Stimulated activated naive B cell treated with anti-CD40 and anti-IgM and Interleukin-4, amounts not matched to agents 10 μg/mL and 1 μg/mL and 100 μg/mL, for 72 hours (primary cell): ENCODE measurements around the gene INTS14.
"Not testable (repeated sequence)": the region's sequence is repeated elsewhere in the genome, so short reads cannot be mapped to it uniquely, and the experiment has no call there.

Source experiments
- ATAC-seq, 2 donors: fragments of 150-1000 bp; cut with Tn5 transposase; replicated peaks; 2 replicates each; pipeline ENCODE4 v1.10.0; 2021; ENCODE audit warnings: moderate library complexity in 1 of 2
- DNase-seq: peaks from one replicate; pipeline ENCODE4 v3.0.0; 2021
- H3K27ac Mint-ChIP-seq: one replicate; pipeline ENCODE4 v1.8.0; 2022; ENCODE audit warnings: mild to moderate bottlenecking, mixed read lengths
- H3K27me3 Mint-ChIP-seq, 2 donors: one replicate each; pipeline ENCODE4 v1.8.0; 2022; ENCODE audit warnings: mixed read lengths in 2 of 2
- H3K36me3 Mint-ChIP-seq, 2 donors: one replicate each; pipeline ENCODE4 v1.8.0; 2022; ENCODE audit warnings: mixed read lengths in 2 of 2, mild to moderate bottlenecking in 1 of 2
- H3K4me1 Mint-ChIP-seq, 2 donors: one replicate each; pipeline ENCODE4 v1.8.0; 2022; ENCODE audit warnings: mixed read lengths in 2 of 2, mild to moderate bottlenecking in 1 of 2
- H3K4me3 Mint-ChIP-seq, 2 donors: one replicate each; pipeline ENCODE4 v1.8.0; 2022; ENCODE audit warnings: mild to moderate bottlenecking in 2 of 2, mixed read lengths in 2 of 2, moderate library complexity in 1 of 2
- H3K9me3 Mint-ChIP-seq, 2 donors: one replicate each; pipeline ENCODE4 v1.8.0; 2022; ENCODE audit warnings: mixed read lengths in 2 of 2, mild to moderate bottlenecking in 1 of 2

Gene INTS14

DNA sequence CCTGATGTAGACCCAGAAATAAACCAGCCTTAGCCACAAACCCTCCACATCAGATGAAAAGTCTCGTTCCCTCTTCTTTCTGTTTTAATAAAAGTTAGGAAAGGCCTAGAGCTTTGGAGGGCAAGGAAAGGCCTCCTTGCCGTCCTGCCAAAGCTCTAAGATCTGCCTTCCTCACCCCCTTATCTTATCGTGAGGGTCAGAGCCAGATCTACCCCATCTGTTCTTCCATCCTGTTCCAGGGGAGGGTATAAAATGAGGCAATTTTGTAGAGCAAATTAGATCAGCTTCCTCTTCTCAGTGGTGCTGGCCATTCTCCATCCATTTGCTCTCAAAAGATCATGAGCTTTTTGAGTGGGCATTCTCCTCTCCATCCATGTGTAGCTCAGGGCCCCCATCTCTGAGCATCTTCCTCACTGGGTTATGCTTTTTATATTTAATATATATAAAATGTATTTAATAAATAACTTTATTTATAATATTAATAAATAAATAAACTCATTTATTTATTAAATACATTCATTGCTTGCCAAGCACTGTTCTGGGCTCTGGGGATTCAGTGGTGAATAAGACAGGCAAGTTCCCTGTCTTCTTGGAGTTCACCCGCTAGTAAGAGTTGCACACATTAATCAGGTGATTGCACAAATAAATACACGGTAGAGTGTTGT, 8.8 kb upstream of the INTS14 start:
- ATAC-seq, result no peak
- Mint-ChIP-seq H3K4me1 (peaks cover 4 to 7% of the 10 kb centered on the region in 2 donors), H3K4me3 (no peak overlapping the region), H3K27me3 (no peaks in the 10 kb centered on the region), H3K27ac (no peak overlapping the region), H3K9me3 (no peaks in the 10 kb centered on the region), H3K36me3 (peaks cover 9 to 18% of the 10 kb centered on the region in 2 donors)
- DNase-seq, result no peak

GRCh38 chr15:65618560-65619109, 7.7 kb upstream of the INTS14 start:
- H3K4me3 Mint-ChIP-seq, result no peak overlapping the region
- H3K27me3 Mint-ChIP-seq, result no peaks in the 10 kb centered on the region
- DNase-seq (no peak), ATAC-seq (no peak)
- H3K4me1 Mint-ChIP-seq, result peaks cover 0 to 3% of the 10 kb centered on the region in 2 donors
- H3K9me3 Mint-ChIP-seq, result no peaks in the 10 kb centered on the region
- peaks cover 4 to 11% of the 10 kb centered on the region in 2 donors for H3K36me3 Mint-ChIP-seq
- no peak overlapping the region for H3K27ac Mint-ChIP-seq

DNA sequence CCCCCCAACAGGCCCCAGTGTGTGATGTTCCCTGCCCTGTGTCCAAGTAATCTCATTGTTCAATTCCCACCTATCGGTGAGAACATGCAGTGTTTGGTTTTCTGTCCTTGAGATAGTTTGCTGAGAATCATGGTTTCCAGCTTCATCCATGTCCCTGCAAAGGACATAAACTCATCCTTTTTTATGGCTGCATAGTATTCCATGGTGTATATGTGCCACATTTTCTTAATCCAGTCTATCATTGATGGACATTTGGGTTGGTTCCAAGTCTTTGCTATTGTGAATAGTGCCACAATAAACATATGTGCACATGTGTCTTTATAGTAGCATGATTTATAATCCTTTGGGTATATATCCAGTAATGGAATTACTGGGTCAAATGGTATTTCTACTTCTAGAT, 5.0 kb upstream of the INTS14 start:
- Mint-ChIP-seq H3K4me1 (peaks cover 15 to 16% of the 10 kb centered on the region in 2 donors), H3K36me3 (peaks cover 4 to 11% of the 10 kb centered on the region in 2 donors)
- not testable (repeated sequence) for H3K4me3 Mint-ChIP-seq, H3K27ac Mint-ChIP-seq, ATAC-seq, H3K9me3 Mint-ChIP-seq, DNase-seq, H3K27me3 Mint-ChIP-seq

DNA sequence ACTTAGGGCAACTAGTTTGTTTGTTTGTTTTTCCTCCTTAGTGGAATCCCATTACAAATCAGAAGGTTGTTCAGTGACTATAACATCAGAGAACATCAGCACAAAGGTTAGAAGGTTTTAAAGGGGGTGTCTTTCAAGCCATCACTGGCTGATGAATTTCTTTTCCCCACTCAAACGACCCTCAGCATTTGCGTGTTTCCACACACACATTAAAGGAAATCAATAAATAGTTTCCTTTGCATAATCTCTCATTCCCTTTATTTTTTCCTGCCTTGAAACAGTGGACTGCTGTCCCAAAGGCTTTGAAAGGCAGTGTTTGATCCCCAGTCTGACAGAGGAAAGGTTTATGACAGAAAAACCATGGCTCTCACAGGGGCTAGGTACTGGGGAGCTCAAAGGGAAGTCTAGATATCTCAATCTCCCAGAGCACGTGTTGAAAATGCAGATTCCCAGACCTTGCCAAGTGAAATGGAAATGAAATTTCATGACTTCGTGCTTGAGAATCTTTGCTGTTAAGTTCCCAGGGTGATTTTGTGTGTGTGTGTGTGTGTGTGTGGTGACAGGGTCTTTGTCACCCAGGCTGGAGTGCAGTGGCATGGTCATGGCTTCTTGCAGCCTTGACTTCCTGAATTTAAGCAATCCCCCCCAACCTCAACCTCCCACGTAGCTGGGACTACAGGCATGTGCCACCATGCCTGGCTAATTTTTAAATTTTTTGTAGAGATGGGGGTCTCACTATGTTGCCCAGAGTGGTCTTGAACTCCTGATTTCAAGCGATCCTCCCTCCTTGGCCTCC, 2.2 kb upstream of the INTS14 start:
- H3K36me3 Mint-ChIP-seq, result peaks cover 4 to 8% of the 10 kb centered on the region in 2 donors
- H3K27me3 Mint-ChIP-seq, result no peaks in the 10 kb centered on the region
- H3K4me3 Mint-ChIP-seq, result no peak overlapping the region
- ATAC-seq (no peak), DNase-seq (no peak)
- no peaks in the 10 kb centered on the region for H3K9me3 Mint-ChIP-seq
- H3K27ac Mint-ChIP-seq, result no peak overlapping the region
- peaks cover 19 to 30% of the 10 kb centered on the region in 2 donors for H3K4me1 Mint-ChIP-seq

GRCh38 chr15:65612616-65612946, 1.6 kb upstream of the INTS14 start:
- Mint-ChIP-seq H3K36me3 (peaks cover 4 to 6% of the 10 kb centered on the region in 2 donors), H3K9me3 (no peaks in the 10 kb centered on the region), H3K4me3 (no peak overlapping the region), H3K4me1 (peaks cover 19 to 35% of the 10 kb centered on the region in 2 donors), H3K27ac (peak overlapping the region; percentile 96), H3K27me3 (no peaks in the 10 kb centered on the region)
- no peak for ATAC-seq
- DNase-seq, result no peak

DNA sequence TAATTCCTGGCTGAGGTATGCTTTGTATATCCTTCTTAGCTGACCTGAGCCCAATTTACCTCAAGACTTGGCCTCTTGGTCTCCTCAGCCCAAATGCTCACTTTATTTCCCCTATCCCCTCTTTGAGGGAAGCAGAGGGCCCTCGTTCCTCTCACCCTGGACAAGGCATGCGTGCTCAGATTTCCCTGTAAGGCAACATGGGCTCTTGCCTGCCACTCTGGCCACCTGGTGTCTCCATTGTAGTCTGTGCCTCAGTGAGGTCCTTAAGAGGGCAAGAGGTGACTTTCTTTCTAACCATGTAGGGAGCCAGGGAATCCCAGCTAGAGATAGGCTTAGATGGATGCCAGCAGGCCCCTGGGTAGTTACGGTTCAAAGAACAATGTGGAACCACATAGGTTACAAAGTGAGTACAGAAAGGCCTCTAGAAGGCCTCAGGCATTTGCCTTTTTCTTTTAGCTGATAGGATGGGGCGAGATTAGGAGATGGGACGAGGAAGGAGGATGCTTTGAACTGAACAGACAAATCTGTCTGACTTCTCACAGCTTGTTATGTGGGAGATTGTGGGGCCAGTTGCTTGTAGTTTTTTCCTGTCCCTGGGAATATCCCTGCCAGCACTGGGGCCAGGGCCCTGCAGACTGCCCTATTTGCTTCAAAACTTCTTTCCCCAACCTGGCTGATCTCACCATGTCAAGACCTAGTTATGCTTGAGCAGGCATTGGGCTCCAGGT, 1.1 kb upstream of the INTS14 start:
- peak overlapping the region; percentile 90 to 95 for H3K4me3 Mint-ChIP-seq
- H3K4me1 Mint-ChIP-seq, result peaks cover 18 to 40% of the 10 kb centered on the region in 2 donors
- no peaks in the 10 kb centered on the region for H3K9me3 Mint-ChIP-seq
- H3K36me3 Mint-ChIP-seq, result peaks cover 0 to 3% of the 10 kb centered on the region in 2 donors
- DNase-seq (no peak), ATAC-seq (no peak)
- H3K27me3 Mint-ChIP-seq, result no peaks in the 10 kb centered on the region
- H3K27ac Mint-ChIP-seq, result peak overlapping the region; percentile 96

DNA sequence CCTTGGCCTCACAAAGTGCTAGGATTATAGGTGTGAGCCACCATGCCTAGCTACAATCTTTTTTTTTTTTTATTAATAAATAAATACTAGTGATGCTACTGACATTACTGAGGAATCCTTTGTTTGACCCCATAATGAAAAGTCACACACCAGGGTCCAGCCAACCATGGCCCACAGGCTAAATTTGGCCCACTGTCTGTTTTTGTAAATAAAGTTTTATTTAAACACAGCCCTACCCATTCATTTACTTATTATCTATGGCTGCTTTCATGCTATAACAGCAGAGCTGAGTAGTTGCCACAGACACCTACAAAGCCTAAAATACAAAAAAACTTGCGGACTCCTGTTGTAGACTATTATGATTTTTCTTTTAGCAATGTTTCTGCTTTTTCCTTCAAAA, 7.4 kb downstream of the INTS14 start:
- peaks cover 2 to 11% of the 10 kb centered on the region in 2 donors for H3K4me1 Mint-ChIP-seq
- no peaks in the 10 kb centered on the region for H3K9me3 Mint-ChIP-seq
- no peak overlapping the region for H3K27ac Mint-ChIP-seq
- H3K36me3 Mint-ChIP-seq, result peaks cover 11% of the 10 kb centered on the region in 2 donors
- DNase-seq, result no peak
- no peak for ATAC-seq
- H3K4me3 Mint-ChIP-seq, result no peak overlapping the region
- no peaks in the 10 kb centered on the region for H3K27me3 Mint-ChIP-seq

DNA sequence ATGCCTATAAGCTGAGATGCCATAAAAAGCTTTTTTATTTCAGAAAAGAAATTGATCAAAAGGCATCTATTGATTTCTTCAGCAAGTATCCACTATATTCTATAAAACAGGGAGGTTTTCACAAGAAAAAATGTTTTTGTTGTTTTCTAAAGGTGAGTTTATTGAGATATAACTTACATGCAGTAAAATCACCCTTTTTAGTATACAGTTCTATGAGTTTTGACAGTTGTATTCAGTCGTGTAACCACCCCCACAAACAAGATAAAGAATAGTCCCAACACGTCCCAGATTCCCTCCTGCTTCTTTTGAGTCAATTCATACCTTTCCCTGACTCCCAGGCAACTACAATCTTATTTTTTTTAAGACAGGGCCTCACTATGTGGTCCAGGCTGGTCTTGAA, 7.8 kb downstream of the INTS14 start:
- Mint-ChIP-seq H3K9me3 (no peaks in the 10 kb centered on the region), H3K4me3 (no peak overlapping the region), H3K27ac (no peak overlapping the region), H3K27me3 (no peaks in the 10 kb centered on the region), H3K36me3 (peaks cover 13 to 15% of the 10 kb centered on the region in 2 donors), H3K4me1 (peaks cover 2 to 11% of the 10 kb centered on the region in 2 donors)
- no peak for ATAC-seq
- DNase-seq, result no peak

GRCh38 chr15:65599677-65600076, 11.3 kb downstream of the INTS14 start:
- Mint-ChIP-seq H3K4me3 (no peak overlapping the region), H3K4me1 (peaks cover 0 to 2% of the 10 kb centered on the region in 2 donors), H3K27ac (no peak overlapping the region), H3K9me3 (no peaks in the 10 kb centered on the region), H3K27me3 (no peaks in the 10 kb centered on the region), H3K36me3 (peaks cover 19 to 24% of the 10 kb centered on the region in 2 donors)
- ATAC-seq, result no peak
- DNase-seq, result no peak

DNA sequence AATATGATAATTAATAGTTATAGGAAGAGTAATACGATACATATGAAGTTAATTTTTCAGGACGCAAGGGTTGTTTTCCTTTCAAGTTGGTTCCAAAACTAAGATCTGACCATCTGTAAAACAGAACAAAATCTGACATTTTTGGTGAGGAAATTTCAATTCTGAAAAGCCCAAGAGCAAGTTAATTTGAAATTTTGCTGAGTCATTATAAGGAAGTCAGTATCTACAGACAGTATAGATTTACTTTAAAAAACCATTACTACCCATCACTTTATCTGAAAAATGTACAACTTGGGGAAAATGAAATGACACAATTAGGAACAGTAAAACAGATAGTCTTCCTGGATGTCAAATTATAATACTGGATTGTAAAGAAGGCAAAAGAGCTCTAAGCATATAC, 12.5 kb downstream of the INTS14 start:
- Mint-ChIP-seq H3K27ac (peak overlapping the region; percentile 72), H3K9me3 (no peaks in the 10 kb centered on the region), H3K4me3 (no peak overlapping the region), H3K4me1 (peaks cover 0 to 2% of the 10 kb centered on the region in 2 donors), H3K36me3 (peaks cover 15 to 25% of the 10 kb centered on the region in 2 donors), H3K27me3 (no peaks in the 10 kb centered on the region)
- DNase-seq (no peak), ATAC-seq (no peak)

DNA sequence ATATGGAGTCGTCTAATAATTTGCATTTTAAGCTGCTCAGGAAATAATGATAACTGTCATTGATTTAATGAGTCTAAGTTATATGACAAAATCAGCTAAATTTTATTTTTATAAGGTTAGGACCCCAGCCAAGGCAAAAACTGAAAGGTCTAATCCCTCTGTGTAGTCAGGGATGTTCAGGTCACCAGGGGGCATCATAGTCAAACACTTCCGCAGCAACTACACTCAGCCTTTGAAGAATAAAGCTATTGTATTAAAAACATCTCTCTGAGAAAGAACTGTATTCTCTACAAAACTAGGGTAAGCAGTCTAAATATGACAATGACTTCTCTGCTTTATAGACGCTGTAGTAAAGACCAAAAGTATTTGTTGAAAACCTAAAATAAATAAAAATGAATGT, 15.0 kb downstream of the INTS14 start:
- no peak for DNase-seq
- peak in 1 of 2 donors; percentile 34 for ATAC-seq
- Mint-ChIP-seq H3K4me1 (peaks cover 0 to 2% of the 10 kb centered on the region in 2 donors), H3K9me3 (no peaks in the 10 kb centered on the region), H3K27me3 (no peaks in the 10 kb centered on the region), H3K36me3 (peaks cover 31 to 34% of the 10 kb centered on the region in 2 donors), H3K27ac (no peak overlapping the region), H3K4me3 (no peak overlapping the region)

DNA sequence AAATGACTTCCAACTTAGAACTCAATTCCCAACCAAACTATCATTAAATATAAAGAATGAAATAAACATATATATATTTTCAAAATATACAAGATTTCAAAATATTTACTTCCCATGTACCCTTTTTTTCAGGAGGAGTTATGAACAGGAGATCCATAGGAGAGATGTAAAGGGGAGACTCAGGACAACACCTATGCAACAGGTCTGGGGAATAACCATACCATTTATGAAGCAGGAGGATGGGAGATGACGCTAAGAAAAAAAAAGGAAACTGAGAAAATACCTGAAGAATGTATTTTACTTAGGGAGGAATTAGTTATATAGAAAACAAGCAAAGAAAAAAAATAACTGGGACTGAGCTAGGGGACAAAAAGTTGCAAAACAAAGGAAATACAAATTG, 23.8 kb downstream of the INTS14 start:
- DNase-seq (no peak), ATAC-seq (no peak)
- Mint-ChIP-seq H3K4me3 (no peak overlapping the region), H3K27ac (no peak overlapping the region), H3K4me1 (peaks cover 8 to 19% of the 10 kb centered on the region in 2 donors), H3K27me3 (no peaks in the 10 kb centered on the region), H3K36me3 (peaks cover 40 to 57% of the 10 kb centered on the region in 2 donors), H3K9me3 (no peaks in the 10 kb centered on the region)

- DNase-seq, result no peak
- Mint-ChIP-seq H3K4me1 (peaks cover 3 to 12% of the 10 kb centered on the region in 2 donors), H3K9me3 (no peaks in the 10 kb centered on the region), H3K36me3 (peaks cover 36 to 45% of the 10 kb centered on the region in 2 donors), H3K27ac (no peak overlapping the region), H3K27me3 (no peaks in the 10 kb centered on the region), H3K4me3 (no peak overlapping the region)
- ATAC-seq, result no peak
These were observed 26.7 kb downstream of the INTS14 start for GRCh38 chr15:65584241-65584640.

GRCh38 chr15:65583701-65584100, 27.2 kb downstream of the INTS14 start:
- ATAC-seq, result peak in 1 of 2 donors; percentile 46
- Mint-ChIP-seq H3K4me1 (peaks cover 3 to 12% of the 10 kb centered on the region in 2 donors), H3K36me3 (peaks cover 36 to 45% of the 10 kb centered on the region in 2 donors), H3K27ac (peak overlapping the region; percentile 42), H3K27me3 (no peaks in the 10 kb centered on the region), H3K9me3 (no peaks in the 10 kb centered on the region), H3K4me3 (no peak overlapping the region)
- no peak for DNase-seq
